HG03469 (cell line): ENCODE data around the gene CASP2.
"Not testable (repeated sequence)": the region's sequence is repeated elsewhere in the genome, so short reads cannot be mapped to it uniquely, and the experiment has no call there.

Experiments
- ATAC-seq: cut with Tn5 transposase; IDR thresholded peaks from one replicate; pipeline ENCODE4 v1.9.1; 2021; ENCODE audit warnings: mild to moderate bottlenecking, moderate library complexity, moderate number of reproducible peaks; ENCODE audit not compliant: unreplicated experiment

CASP2 gene

GRCh38 chr7:143263266-143264195 is 24.6 kb upstream of the CASP2 start, which contains the start of gene GSTK1:
Gene GSTK1, plus strand, starts transcription at chr7:143263441. Its CDS starts 73 bp downstream, at chr7:143263514.
- peak; percentile 96 for ATAC-seq

GRCh38 chr7:143264196-143264568 is 24.0 kb upstream of the CASP2 start:
- ATAC-seq, result not testable (repeated sequence)

- no peak for ATAC-seq
Measured at GRCh38 chr7:143265017-143265693, 23.0 kb upstream of the CASP2 start.

- no peak for ATAC-seq
Measured at GRCh38 chr7:143269251-143269650, 18.9 kb upstream of the CASP2 start.

- ATAC-seq, result no peak
Measured at GRCh38 chr7:143271240-143271639, 16.9 kb upstream of the CASP2 start.

- no peak for ATAC-seq
Measured at GRCh38 chr7:143272871-143273270, 15.3 kb upstream of the CASP2 start.

- ATAC-seq, result no peak
Measured at GRCh38 chr7:143279186-143280098, 8.7 kb upstream of the CASP2 start.

GRCh38 chr7:143280160-143280559 is 8.0 kb upstream of the CASP2 start:
- no peak for ATAC-seq

GRCh38 chr7:143280566-143280965 is 7.6 kb upstream of the CASP2 start:
- ATAC-seq, result no peak

- no peak for ATAC-seq
Measured at GRCh38 chr7:143281529-143281928, 6.6 kb upstream of the CASP2 start.

GRCh38 chr7:143282124-143282523 is 6.0 kb upstream of the CASP2 start:
- no peak for ATAC-seq

GRCh38 chr7:143283381-143283780 is 4.8 kb upstream of the CASP2 start:
- ATAC-seq, result no peak

- no peak for ATAC-seq
Measured at GRCh38 chr7:143284591-143285469, 3.3 kb upstream of the CASP2 start, which contains the start of gene TMEM139. Gene TMEM139, plus strand, starts transcription at chr7:143284958. Its CDS starts 1,000 bp downstream, at chr7:143285958.

- no peak for ATAC-seq
Measured at GRCh38 chr7:143285470-143285778, 2.7 kb upstream of the CASP2 start.

GRCh38 chr7:143285806-143286521 is 2.2 kb upstream of the CASP2 start:
- no peak for ATAC-seq

GRCh38 chr7:143286522-143286890 is 1.6 kb upstream of the CASP2 start:
- ATAC-seq, result no peak

- ATAC-seq, result no peak
Measured at GRCh38 chr7:143287339-143287934, 714 bp upstream of the CASP2 start.

GRCh38 chr7:143288836-143289235 is 685 bp downstream of the CASP2 start:
- no peak for ATAC-seq

- no peak for ATAC-seq
Measured at GRCh38 chr7:143289421-143289820, 1.3 kb downstream of the CASP2 start.
